ENCODE results near the gene GTF3C1. TPM values are rescaled to one million over a fixed set of nuclear protein-coding genes. Genes with fewer than 3 reads are reported as not detected.

Gene GTF3C1
- total and polyA plus RNA-seq, 2 of the 8 experiments (the other 6 are each of a cell fraction or from before 2014, with no cell fraction given) = 89.3 to 126 TPM

- TF ChIP-seq TAF1 (IDR thresholded peaks at IDR 0.05; ENCODE audit: low read depth, low read length) (peak; percentile 86), RNF2 (IDR thresholded peaks at IDR 0.05; ENCODE audit: borderline replicate concordance, low read depth, low read length, missing control alignments, poor library complexity, severe bottlenecking) (no peak), SIN3A (conservative IDR thresholded peaks at IDR 0.05 in 1 of 2, IDR thresholded peaks at IDR 0.05 in 1 of 2; ENCODE audit: low read depth in 1 of 2, low read length in 2 of 2) (peak; percentile 18 to 71; a peak in 1 of 4 replicates), BACH1 (IDR thresholded peaks at IDR 0.05; ENCODE audit: low read length) (no peak), ATF2 (IDR thresholded peaks at IDR 0.05; ENCODE audit: low read length) (no peak), CBX8 (IDR thresholded peaks at IDR 0.05; ENCODE audit: borderline replicate concordance, low read depth, low read length) (no peak), SIX5 (IDR thresholded peaks at IDR 0.05; ENCODE audit: low read depth, low read length) (no peak), ZNF274 (IDR thresholded peaks at IDR 0.05; ENCODE audit: borderline replicate concordance, extremely low read depth, low read length) (no peak), POLR2A (IDR thresholded peaks at IDR 0.05; ENCODE audit: control extremely low read depth in 1 of 2, low read depth in 2 of 2, low read length in 2 of 2) (peak; percentile 77 to 80), POLR2AphosphoS5 (IDR thresholded peaks at IDR 0.05; ENCODE audit: low read depth, low read length) (peak; percentile 86), SUZ12 (IDR thresholded peaks at IDR 0.05; ENCODE audit: low read length) (no peak), SP4 (IDR thresholded peaks at IDR 0.05; ENCODE audit: low read length) (peak; percentile 23; the same call in 1 of the 2 replicates), KDM5A (IDR thresholded peaks at IDR 0.05; ENCODE audit: low read length) (no peak; the same call in 1 of the 2 replicates), JUN (IDR thresholded peaks at IDR 0.05; ENCODE audit: low read depth, low read length) (peak; percentile 70; the same call in 1 of the 2 replicates), TCF12 (IDR thresholded peaks at IDR 0.05; ENCODE audit: low read depth, low read length) (no peak), BRCA1 (IDR thresholded peaks at IDR 0.05; ENCODE audit: low read depth, low read length) (no peak), GTF2F1 (IDR thresholded peaks at IDR 0.05; ENCODE audit: borderline replicate concordance, low read depth, low read length) (no peak), CBX5 (IDR thresholded peaks at IDR 0.05; ENCODE audit: low read depth, low read length) (no peak), NANOG (IDR thresholded peaks at IDR 0.05; ENCODE audit: insufficient read depth, low read depth, low read length, poor library complexity, severe bottlenecking) (no peak)
Observed at GRCh38 chr16:27549746-27550581, at the start of gene GTF3C1, which contains the start of gene KATNIP (continued).
